ENCODE measurements around the gene TRAK1. TPM values are rescaled to one million over a fixed set of nuclear protein-coding genes. Genes with fewer than 3 reads are reported as not detected.

Gene TRAK1
- total RNA-seq, 6 donors from 2014 or later = 46.7 to 107 (median 74.7) TPM

DNA sequence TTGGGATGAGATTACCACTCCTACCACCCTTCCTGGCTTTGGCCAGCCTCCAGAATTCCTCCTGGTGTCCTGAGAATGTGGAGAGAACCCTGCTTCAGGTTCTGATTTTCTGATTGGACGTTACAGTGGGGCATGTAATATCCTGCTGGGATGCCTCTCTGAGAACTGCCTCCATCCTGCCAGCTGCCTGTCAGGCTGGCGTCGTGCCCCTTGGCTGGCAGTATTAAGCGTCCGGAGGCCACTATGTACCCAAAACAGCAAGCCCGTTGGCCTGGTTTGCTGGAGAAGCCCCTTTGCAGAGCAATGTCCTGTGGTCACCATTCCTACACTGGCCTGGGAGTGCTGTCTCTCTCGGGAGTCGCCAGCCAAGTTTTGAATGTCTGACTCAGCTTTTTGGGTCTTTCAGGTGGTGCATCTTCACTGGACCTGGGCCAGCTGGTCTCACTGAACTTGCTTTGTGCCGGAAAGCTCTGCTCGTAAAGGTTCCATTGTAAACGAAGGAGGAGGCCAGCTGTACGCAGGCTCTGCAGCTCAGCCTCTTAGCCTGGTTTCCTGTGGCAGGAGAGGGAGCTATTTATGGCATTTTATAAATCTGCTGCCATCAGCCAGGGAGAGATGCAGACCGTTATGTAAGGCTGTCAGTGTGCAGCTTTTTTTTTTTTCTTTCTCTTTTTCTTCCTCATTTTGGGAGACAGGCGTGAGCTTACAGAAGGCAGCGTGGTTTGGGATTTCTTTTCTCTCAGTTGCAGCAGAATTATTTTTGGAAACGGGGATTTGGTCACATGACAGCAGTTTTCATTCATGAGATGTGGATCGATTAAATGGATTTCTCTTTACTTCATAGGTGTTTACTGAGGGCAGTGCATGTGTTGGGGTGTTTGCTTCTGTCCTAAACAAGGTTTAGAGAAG is 19.0 kb upstream of the TRAK1 start:
- Histone ChIP-seq H3K36me3 (no peaks in the 10 kb centered on the region), H3K27ac (peak overlapping the region; percentile 72 to 82 (median 76))
- peak; percentile 29 to 48 for DNase-seq

DNA sequence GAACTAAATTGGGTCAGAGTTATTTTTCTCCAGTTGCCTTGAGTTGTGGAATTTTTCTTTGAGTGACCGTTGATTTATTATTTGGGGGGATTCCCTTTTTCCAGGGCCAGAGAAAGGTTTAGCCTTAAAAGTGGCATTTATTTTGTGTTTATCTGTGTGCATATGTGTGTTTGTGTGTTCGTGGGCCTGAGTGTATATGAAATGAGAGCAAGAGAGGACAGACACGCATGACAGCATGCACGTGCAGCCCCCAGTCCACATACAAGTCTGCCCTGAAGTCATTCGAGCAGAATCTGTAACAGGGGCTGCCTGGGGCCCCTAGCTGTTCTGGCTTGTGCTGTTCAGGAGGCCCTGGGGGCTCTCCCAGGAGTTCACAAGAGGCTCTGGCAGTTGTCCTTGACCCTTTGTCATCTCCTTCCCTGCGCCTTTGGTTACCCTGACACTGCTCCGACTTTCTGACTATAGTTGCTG is 18.3 kb upstream of the TRAK1 start:
- H3K4me1 ChIP-seq = peaks cover 45 to 61% (median 55%) of the 10 kb centered on the region in 4 donors
- H3K36me3 ChIP-seq = no peaks in the 10 kb centered on the region
- 42 to 53% methylated on average over 6 to 7 of the region's 7 CpGs for WGBS, 2 donors
- no peak for TF ChIP-seq POLR2A (IDR thresholded peaks at IDR 0.05)
- TF ChIP-seq, protein P1, sequence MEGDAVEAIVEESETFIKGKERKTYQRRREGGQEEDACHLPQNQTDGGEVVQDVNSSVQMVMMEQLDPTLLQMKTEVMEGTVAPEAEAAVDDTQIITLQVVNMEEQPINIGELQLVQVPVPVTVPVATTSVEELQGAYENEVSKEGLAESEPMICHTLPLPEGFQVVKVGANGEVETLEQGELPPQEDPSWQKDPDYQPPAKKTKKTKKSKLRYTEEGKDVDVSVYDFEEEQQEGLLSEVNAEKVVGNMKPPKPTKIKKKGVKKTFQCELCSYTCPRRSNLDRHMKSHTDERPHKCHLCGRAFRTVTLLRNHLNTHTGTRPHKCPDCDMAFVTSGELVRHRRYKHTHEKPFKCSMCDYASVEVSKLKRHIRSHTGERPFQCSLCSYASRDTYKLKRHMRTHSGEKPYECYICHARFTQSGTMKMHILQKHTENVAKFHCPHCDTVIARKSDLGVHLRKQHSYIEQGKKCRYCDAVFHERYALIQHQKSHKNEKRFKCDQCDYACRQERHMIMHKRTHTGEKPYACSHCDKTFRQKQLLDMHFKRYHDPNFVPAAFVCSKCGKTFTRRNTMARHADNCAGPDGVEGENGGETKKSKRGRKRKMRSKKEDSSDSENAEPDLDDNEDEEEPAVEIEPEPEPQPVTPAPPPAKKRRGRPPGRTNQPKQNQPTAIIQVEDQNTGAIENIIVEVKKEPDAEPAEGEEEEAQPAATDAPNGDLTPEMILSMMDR (IDR thresholded peaks at IDR 0.05) = no peak
- TF ChIP-seq EP300 (IDR thresholded peaks at IDR 0.05) = no peak
- no peak for TF ChIP-seq POLR2AphosphoS5 (IDR thresholded peaks at IDR 0.05)
- H3K27ac ChIP-seq = peak overlapping the region; percentile 14 to 82 (median 76)
- ATAC-seq (ENCODE audit: low FRiP score in 2 of 2) = no peak
- H3K27me3 ChIP-seq = no peaks in the 10 kb centered on the region
- DNase-seq = no peak
- H3K4me3 ChIP-seq = peak overlapping the region in 1 of 4 donors; percentile 13
- H3K9me3 ChIP-seq = no peaks in the 10 kb centered on the region

More for the DNA sequence above, 19.0 kb upstream of the TRAK1 start:
- H3K9me3 ChIP-seq = no peaks in the 10 kb centered on the region
- peak overlapping the region in 2 of 4 donors; percentile 13 to 25 for H3K4me3 ChIP-seq
- H3K4me1 ChIP-seq = peaks cover 51 to 68% (median 58%) of the 10 kb centered on the region in 4 donors
- H3K27me3 ChIP-seq = no peaks in the 10 kb centered on the region
- peak; percentile 42 to 79 for ATAC-seq (ENCODE audit: low FRiP score in 2 of 2)
- TF ChIP-seq POLR2AphosphoS5 (IDR thresholded peaks at IDR 0.05) (peak; percentile 55 to 64), POLR2A (IDR thresholded peaks at IDR 0.05) (no peak)
- TF ChIP-seq, protein P1 (IDR thresholded peaks at IDR 0.05) = no peak
- WGBS, 2 donors = 24 to 29% methylated on average over 17 of the region's 17 CpGs

DNA sequence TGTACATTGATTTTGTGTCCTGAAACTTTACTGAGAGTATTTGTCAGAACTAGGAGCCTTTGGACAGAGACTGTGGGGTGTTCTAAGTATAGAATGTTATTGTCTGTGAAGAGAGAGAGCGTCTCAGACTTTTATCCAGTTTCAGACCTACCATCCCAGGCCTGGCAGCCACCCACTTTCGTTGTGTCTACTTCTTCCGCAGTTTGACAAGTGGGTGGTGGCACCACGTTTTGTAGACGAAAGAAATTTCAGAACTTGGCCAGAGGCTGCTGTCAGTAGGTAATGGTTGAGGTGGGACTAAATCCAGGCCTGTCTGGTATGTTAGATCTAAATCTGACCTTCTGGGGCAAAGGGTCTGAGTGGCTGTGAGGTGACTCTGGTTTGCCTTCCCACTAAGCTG is 13.4 kb upstream of the TRAK1 start:
- H3K27me3 ChIP-seq = no peaks in the 10 kb centered on the region
- no peak overlapping the region for H3K4me3 ChIP-seq
- no peaks in the 10 kb centered on the region for H3K9me3 ChIP-seq
- peaks cover 40 to 61% (median 51%) of the 10 kb centered on the region in 4 donors for H3K4me1 ChIP-seq
- TF ChIP-seq, protein P1 (IDR thresholded peaks at IDR 0.05) = no peak
- TF ChIP-seq POLR2A (IDR thresholded peaks at IDR 0.05) (no peak), EP300 (IDR thresholded peaks at IDR 0.05) (no peak)
- no peaks in the 10 kb centered on the region for H3K36me3 ChIP-seq
- DNase-seq (no peak), ATAC-seq (ENCODE audit: low FRiP score in 2 of 2) (no peak)
- 91 to 97% methylated on average over 5 of the region's 5 CpGs for WGBS, 2 donors
- H3K27ac ChIP-seq = peak overlapping the region in 1 of 4 donors; percentile 11

DNA sequence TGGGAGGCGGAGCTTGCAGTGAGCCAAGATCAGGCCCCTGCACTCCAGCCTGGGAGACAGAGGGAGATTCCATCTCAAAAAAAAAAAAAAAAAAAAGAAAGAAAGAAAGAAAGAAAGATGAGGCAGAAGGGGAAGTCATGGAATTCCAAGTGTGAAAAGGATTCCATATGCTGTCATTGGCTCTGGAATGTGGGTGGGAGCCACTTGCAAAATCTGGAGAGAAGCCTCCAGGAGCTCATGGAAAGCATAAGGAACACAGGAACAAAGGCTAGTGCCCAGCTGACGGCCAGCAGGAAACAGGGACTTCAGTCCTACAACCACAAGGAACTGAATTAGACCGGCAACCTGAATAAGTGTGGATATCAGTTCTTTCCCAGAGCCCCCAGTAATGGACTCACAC is 12.5 kb upstream of the TRAK1 start:
- no peaks in the 10 kb centered on the region for H3K36me3 ChIP-seq
- DNase-seq (no peak), ATAC-seq (ENCODE audit: low FRiP score in 2 of 2) (no peak)
- H3K27ac ChIP-seq = no peak overlapping the region
- no peaks in the 10 kb centered on the region for H3K27me3 ChIP-seq
- H3K4me1 ChIP-seq = peaks cover 32 to 58% (median 45%) of the 10 kb centered on the region in 4 donors
- no peak overlapping the region for H3K4me3 ChIP-seq
- TF ChIP-seq POLR2A (IDR thresholded peaks at IDR 0.05) = no peak
- TF ChIP-seq, protein P1 (IDR thresholded peaks at IDR 0.05) = no peak
- TF ChIP-seq POLR2AphosphoS5 (IDR thresholded peaks at IDR 0.05) = no peak
- no peak for TF ChIP-seq EP300 (IDR thresholded peaks at IDR 0.05)
- WGBS, 2 donors = 90 to 95% methylated on average over 3 of the region's 3 CpGs
- no peaks in the 10 kb centered on the region for H3K9me3 ChIP-seq
